Heart left ventricle (tissue), 13 donors: ENCODE data around the gene AIG1.

Experiments
- CTCF ChIP-seq, 12 donors: fragments of 200-600 bp; sonication (generic) in 4 of 12; IDR thresholded peaks; one replicate each; pipeline versions ENCODE4 v1.5.0 to v1.8.0; 2018 to 2022; ENCODE audit warnings: antibody characterized with exemption in 12 of 12, mild to moderate bottlenecking in 5 of 12
- POLR2A ChIP-seq, 2 donors: fragments of 450-650 bp; IDR thresholded peaks; one replicate each; pipeline ENCODE4 v1.6.1; 2017; ENCODE audit warnings: antibody characterized with exemption in 2 of 2, mild to moderate bottlenecking in 2 of 2, moderate library complexity in 2 of 2
- donor health status: ischemic (EF 13 %, LVEDD 7.1; RV severe dilation, severe dysfunction).
- donor health status: DM: no; HTN: yes; CAD: no.
- donor health status: DM: no; HTN: no; CAD: no.
- donor health status: ischemic (EF 25% LVEDD 6.9; RV normal size, moderate dysfunction).
- donor health status: ischemic (EF 25% LVEDD 5.7; RV mildly dilated, moderate dysfunction).
- donor health status: ischemic (EF 35%, LVEDD 5.7; RV mildly dilated, moderate dysfunction).
- donor health status: nonischemic (EF 11% LVEDD 7.7; RV severe dilation, severe dysfunction).
- donor health status: DM: yes; HTN: yes; CAD: no.
- donor health status: PGD.
- donor health status: ischemic (EF 29% LVEDD 5.4; RV normal size, mild dysfunction).
- donor health status: nonischemic (EF 23%, LVEDD 6.1; RV moderate dilation, normal function).

DNA sequence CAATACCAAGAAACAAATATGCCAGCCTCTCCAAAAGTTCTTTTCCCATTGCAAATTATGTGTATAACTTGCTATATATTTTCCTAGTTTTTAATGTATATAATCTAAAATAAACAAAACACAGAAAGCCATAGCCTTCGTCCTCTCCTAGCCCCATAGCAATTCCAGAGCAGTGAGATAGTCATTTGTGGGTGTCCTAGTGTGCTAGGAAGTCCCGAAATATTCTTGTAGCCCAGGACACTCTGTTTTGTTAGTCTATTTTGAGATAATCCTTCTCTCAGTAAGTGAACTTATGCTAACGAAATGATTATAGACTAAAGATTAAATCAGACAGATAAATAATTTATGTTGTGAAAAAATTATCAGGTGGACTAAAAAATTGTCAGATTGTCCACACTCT is 90.7 kb downstream of the AIG1 start:
- no peak for TF ChIP-seq POLR2A (IDR thresholded peaks at IDR 0.05)
- no peak for TF ChIP-seq CTCF (IDR thresholded peaks at IDR 0.05)
